Measurements from ENCODE around the gene ZFHX2. TPM values are rescaled to one million over a fixed set of nuclear protein-coding genes. Genes with fewer than 3 reads are reported as not detected.

ZFHX2 gene
- polyA plus RNA-seq, 1 donor from 2014 or later = 0.72 TPM

DNA sequence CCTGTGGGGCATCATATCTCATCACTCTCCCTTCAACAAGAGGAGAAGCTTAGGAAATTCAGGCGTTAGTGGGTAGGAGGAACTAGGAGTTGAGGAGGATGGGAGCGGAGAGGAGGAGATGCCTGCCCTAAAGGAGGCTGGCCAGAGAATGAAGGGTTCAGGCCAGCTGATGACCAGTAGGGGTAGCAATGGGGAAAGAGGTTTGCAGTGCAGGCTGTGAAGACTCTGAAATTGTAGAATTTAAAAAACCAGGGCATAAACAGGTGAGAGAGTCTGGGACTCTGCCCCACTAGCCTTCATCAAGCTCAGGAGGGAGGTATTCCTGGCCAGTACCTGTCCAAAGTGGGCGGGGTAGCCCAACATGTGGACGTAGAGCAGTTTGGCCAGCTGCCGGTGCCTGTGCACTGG is 15.2 kb upstream of the ZFHX2 start:
- Histone ChIP-seq H3K9ac (ENCODE audit: low read length) (peak overlapping the region; percentile 88), H3K4me3 (ENCODE audit: low read length) (peak overlapping the region; percentile 73), H3K27ac (ENCODE audit: low read length) (peak overlapping the region; percentile 86), H3K36me3 (ENCODE audit: insufficient read depth, low read length) (no peaks in the 10 kb centered on the region), H3F3A (ENCODE audit: insufficient read depth, low read length, poor library complexity, severe bottlenecking) (no peaks in the 10 kb centered on the region), H3K4me2 (ENCODE audit: low read length) (peak overlapping the region; percentile 68), H3K9me2 (ENCODE audit: insufficient read depth, low read length) (no peaks in the 10 kb centered on the region), H4K20me1 (ENCODE audit: insufficient read depth) (no peaks in the 10 kb centered on the region), H3K27me3 (ENCODE audit: insufficient read depth, low read depth, low read length) (no peaks in the 10 kb centered on the region), H3K9me3 (ENCODE audit: low read length) (no peaks in the 10 kb centered on the region), H3K79me2 (replicated peaks; ENCODE audit: insufficient read depth, low read length) (no peaks in the 10 kb centered on the region), H2AFZ (ENCODE audit: low read depth, low read length) (no peak overlapping the region)
- TF ChIP-seq, protein P1, sequence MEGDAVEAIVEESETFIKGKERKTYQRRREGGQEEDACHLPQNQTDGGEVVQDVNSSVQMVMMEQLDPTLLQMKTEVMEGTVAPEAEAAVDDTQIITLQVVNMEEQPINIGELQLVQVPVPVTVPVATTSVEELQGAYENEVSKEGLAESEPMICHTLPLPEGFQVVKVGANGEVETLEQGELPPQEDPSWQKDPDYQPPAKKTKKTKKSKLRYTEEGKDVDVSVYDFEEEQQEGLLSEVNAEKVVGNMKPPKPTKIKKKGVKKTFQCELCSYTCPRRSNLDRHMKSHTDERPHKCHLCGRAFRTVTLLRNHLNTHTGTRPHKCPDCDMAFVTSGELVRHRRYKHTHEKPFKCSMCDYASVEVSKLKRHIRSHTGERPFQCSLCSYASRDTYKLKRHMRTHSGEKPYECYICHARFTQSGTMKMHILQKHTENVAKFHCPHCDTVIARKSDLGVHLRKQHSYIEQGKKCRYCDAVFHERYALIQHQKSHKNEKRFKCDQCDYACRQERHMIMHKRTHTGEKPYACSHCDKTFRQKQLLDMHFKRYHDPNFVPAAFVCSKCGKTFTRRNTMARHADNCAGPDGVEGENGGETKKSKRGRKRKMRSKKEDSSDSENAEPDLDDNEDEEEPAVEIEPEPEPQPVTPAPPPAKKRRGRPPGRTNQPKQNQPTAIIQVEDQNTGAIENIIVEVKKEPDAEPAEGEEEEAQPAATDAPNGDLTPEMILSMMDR (IDR thresholded peaks at IDR 0.05; ENCODE audit: poor library complexity, severe bottlenecking) = peak; percentile 18
- TF ChIP-seq TAF1 (IDR thresholded peaks at IDR 0.05; ENCODE audit: low read depth) = no peak

DNA sequence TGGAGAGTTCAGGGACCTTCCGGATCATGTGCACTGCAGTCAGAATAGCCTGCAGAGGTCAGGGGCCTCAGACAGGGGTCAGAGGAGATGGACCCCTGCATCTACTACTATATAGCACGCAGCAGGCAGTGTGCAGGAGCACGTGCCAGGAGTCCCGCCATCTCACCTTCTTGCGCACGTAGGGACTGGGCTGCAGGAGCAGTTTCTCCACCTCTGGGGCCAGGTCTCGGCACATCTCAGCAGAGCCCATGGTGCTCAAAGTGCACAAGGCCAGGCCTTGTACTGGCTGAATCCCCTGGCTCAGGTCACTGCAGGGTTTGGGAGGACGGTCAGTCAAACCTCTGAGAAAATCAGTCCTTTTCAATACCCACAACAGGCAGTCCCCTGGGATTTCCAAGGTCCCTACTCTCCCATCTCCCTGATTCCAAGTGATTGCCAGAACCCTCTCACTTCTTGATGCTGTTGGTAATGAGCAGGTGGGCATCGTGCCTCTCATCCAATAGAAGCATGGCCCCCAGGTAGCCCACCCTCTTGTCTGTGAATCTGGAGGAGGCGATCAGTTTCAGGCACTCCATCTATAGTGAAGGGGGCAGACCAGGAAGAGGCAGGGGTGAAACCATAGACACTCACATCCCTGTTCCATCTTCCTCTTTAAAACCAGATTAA is 14.7 kb upstream of the ZFHX2 start:
- H3K9me2 ChIP-seq (ENCODE audit: insufficient read depth, low read length) = no peaks in the 10 kb centered on the region
- no peaks in the 10 kb centered on the region for H3F3A ChIP-seq (ENCODE audit: insufficient read depth, low read length, poor library complexity, severe bottlenecking)
- H3K27ac ChIP-seq (ENCODE audit: low read length) = peak overlapping the region; percentile 86
- no peaks in the 10 kb centered on the region for H3K27me3 ChIP-seq (ENCODE audit: insufficient read depth, low read depth, low read length)
- H2AFZ ChIP-seq (ENCODE audit: low read depth, low read length) = no peak overlapping the region
- H3K79me2 ChIP-seq (replicated peaks; ENCODE audit: insufficient read depth, low read length) = no peaks in the 10 kb centered on the region
- no peaks in the 10 kb centered on the region for H3K36me3 ChIP-seq (ENCODE audit: insufficient read depth, low read length)
- peak; percentile 6 for TF ChIP-seq POLR2AphosphoS5 (IDR thresholded peaks at IDR 0.05)
- TF ChIP-seq, protein P2, sequence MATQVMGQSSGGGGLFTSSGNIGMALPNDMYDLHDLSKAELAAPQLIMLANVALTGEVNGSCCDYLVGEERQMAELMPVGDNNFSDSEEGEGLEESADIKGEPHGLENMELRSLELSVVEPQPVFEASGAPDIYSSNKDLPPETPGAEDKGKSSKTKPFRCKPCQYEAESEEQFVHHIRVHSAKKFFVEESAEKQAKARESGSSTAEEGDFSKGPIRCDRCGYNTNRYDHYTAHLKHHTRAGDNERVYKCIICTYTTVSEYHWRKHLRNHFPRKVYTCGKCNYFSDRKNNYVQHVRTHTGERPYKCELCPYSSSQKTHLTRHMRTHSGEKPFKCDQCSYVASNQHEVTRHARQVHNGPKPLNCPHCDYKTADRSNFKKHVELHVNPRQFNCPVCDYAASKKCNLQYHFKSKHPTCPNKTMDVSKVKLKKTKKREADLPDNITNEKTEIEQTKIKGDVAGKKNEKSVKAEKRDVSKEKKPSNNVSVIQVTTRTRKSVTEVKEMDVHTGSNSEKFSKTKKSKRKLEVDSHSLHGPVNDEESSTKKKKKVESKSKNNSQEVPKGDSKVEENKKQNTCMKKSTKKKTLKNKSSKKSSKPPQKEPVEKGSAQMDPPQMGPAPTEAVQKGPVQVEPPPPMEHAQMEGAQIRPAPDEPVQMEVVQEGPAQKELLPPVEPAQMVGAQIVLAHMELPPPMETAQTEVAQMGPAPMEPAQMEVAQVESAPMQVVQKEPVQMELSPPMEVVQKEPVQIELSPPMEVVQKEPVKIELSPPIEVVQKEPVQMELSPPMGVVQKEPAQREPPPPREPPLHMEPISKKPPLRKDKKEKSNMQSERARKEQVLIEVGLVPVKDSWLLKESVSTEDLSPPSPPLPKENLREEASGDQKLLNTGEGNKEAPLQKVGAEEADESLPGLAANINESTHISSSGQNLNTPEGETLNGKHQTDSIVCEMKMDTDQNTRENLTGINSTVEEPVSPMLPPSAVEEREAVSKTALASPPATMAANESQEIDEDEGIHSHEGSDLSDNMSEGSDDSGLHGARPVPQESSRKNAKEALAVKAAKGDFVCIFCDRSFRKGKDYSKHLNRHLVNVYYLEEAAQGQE (IDR thresholded peaks at IDR 0.05; ENCODE audit: borderline replicate concordance) = no peak
- no peaks in the 10 kb centered on the region for H3K9me3 ChIP-seq (ENCODE audit: low read length)
- H3K4me3 ChIP-seq (ENCODE audit: low read length) = peak overlapping the region; percentile 73
- H3K9ac ChIP-seq (ENCODE audit: low read length) = peak overlapping the region; percentile 88
- no peaks in the 10 kb centered on the region for H4K20me1 ChIP-seq (ENCODE audit: insufficient read depth)
- peak overlapping the region; percentile 68 for H3K4me2 ChIP-seq (ENCODE audit: low read length)

DNA sequence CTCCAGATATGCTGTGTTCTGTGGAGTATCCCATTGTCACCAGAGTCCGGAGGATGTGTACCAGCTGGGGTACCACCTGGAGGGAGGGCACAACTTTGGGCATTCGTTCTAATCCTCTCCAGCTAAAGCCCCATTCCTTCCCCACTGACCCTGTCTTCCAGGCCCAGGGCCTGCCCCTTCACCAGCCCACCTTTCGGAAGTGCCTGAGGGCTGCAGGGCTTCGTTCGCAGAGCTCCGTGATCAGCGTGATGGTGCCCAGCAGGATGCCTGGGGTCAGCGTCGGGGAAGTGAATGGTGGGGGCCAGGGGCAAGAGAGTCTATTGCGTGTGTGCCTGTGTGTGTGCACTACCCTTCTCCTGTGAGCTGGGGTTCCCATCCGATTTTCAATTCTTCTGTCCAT is 14.1 kb upstream of the ZFHX2 start:
- H3K27ac ChIP-seq (ENCODE audit: low read length) = no peak overlapping the region
- TF ChIP-seq EZH2 (IDR thresholded peaks at IDR 0.05; ENCODE audit: borderline replicate concordance, insufficient read depth, low read length, poor library complexity, severe bottlenecking) (no peak), RAD21 (conservative IDR thresholded peaks at IDR 0.05) (no peak), POLR2AphosphoS5 (IDR thresholded peaks at IDR 0.05) (peak; percentile 6)

More for the DNA sequence above, 14.1 kb upstream of the ZFHX2 start:
- H3K4me3 ChIP-seq (ENCODE audit: low read length) = no peak overlapping the region
- no peak overlapping the region for H3K9ac ChIP-seq (ENCODE audit: low read length)
- no peaks in the 10 kb centered on the region for H3K9me2 ChIP-seq (ENCODE audit: insufficient read depth, low read length)
- H3K79me2 ChIP-seq (replicated peaks; ENCODE audit: insufficient read depth, low read length) = no peaks in the 10 kb centered on the region
- no peaks in the 10 kb centered on the region for H3K27me3 ChIP-seq (ENCODE audit: insufficient read depth, low read depth, low read length)
- H3K4me2 ChIP-seq (ENCODE audit: low read length) = no peak overlapping the region
- no peaks in the 10 kb centered on the region for H4K20me1 ChIP-seq (ENCODE audit: insufficient read depth)
- no peaks in the 10 kb centered on the region for H3K9me3 ChIP-seq (ENCODE audit: low read length)
- H2AFZ ChIP-seq (ENCODE audit: low read depth, low read length) = no peak overlapping the region
- no peaks in the 10 kb centered on the region for H3K36me3 ChIP-seq (ENCODE audit: insufficient read depth, low read length)
- no peaks in the 10 kb centered on the region for H3F3A ChIP-seq (ENCODE audit: insufficient read depth, low read length, poor library complexity, severe bottlenecking)
